Stimulated activated CD4-positive, alpha-beta T cell treated with anti-CD3 and anti-CD28 coated beads, Interleukin-15, amount 100 ng/mL, for 1 hour (primary cell): Measurements from ENCODE around the gene SAV1.

Source experiments
- DNase-seq, 2 donors: peaks; one replicate each; pipeline ENCODE4 v3.0.0-alpha.2; 2020; ENCODE audit warnings: low read depth in 1 of 2, low spot score in 1 of 2

The SAV1 gene

DNA sequence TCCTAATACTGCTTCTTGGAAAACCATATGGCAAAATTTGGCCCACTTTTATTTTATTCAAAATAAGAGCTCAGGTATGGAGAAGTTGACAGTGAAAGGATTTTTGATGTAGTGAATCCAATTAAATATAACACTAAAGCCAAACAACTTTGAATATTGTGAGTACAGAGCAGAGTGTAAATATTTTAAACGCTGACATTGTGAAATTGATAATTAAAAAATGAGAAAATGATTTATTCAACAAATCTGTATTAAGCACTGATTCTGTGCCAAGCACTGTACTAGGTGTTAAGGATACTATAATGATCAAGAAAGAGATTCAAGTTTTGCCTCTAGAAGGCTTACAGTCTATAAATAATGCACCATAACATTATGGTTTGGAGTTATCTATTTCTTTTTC is 57.6 kb downstream of the SAV1 start:
- DNase-seq: no peak

GRCh38 chr14:50608302-50608851 is 59.7 kb downstream of the SAV1 start:
- DNase-seq: no peak

GRCh38 chr14:50607761-50608160 is 60.3 kb downstream of the SAV1 start:
- no peak for DNase-seq

DNA sequence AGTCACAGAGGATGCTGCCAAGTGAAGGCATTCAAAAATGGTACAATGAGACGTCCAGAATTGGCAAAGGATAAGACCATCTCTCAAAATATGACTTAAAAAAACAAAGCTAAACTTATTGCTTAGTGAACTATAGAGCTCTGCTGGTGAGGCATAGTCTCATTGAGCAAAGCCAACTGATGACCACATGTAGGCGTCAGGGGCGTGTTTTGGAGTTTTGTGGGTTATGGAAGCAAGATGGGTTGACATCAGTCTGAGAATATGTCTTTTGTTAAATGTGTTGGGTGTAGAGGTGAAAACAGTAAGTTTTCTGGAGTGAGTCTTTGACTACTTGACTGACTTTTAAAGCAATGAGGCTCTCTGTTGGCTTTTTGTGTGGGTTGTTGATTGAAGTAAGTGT is 60.9 kb downstream of the SAV1 start:
- DNase-seq: no peak

DNA sequence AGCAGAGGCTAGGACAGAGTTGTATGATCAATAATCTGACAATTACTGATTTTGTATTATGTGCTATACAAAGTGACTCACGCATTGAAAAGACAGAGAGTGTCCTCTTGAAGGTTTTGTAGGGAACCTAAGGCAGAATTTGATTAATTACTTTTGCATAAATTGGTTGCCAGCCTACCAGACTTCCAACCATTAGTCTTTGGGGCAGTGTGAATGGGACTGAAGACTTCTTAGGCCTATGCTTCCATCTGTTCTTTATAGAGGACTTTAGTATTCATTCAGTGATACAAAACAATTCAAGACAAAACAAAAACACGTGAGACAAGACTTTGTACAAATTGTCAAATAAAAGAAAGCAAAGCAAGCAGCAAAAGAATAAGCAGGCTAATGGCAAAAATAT is 61.6 kb downstream of the SAV1 start:
- DNase-seq: no peak

DNA sequence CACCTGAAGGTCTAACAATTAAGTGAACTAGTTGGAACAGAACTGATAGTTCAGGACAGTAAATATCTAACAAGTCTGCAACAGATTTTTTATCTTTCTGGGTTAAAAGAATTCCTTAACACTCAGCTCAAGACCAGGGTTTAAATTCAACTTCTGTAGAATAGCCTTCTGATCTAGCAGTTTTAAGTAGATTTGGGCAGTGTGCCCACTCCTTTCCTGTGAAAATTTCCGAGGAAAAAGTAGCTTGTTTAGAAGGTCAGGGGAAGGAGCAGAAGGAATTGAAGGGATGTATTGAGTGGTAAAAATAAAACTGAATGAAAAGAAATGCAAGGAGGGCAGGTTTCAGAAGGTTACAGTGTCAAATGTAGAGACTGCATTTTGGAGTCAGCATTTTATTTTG is 62.3 kb downstream of the SAV1 start:
- DNase-seq: no peak

DNA sequence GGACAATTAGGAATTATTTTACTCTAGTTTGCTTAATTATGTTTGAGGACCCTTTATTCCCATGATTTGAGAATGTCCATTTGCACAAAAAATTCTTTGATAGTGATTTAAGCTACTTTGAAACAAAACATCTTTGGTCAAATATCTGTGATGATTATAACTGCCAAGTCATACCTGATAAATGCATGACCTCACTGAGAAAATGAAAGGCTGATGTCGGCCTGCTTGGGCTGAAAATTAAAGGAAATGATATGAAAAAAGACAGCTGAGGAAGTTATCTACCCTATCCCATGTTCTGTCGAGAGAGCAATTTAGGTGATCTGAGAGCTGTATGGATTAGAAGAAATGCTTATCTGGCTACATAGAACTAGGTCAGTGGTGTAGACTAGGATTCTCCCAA is 64.5 kb downstream of the SAV1 start:
- no peak for DNase-seq

DNA sequence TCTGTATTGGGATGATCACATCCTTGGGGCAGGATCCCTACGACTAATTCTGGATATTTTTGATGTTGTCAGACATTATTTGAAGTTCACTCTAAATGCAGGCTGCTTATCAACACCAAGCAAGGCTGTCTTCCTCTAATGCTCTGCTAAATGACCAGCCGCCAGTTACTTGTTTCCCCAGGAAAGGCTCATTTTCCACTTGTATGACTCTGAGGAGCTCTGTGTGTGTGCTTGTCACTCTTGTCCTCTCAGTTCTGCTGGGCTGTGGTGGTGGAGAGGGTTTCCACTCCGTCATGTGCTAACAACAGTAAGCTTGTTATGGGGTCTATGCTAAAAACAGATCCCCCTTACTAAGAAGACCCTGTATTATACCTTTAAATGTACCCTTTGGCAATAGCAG is 66.1 kb downstream of the SAV1 start:
- no peak for DNase-seq

DNA sequence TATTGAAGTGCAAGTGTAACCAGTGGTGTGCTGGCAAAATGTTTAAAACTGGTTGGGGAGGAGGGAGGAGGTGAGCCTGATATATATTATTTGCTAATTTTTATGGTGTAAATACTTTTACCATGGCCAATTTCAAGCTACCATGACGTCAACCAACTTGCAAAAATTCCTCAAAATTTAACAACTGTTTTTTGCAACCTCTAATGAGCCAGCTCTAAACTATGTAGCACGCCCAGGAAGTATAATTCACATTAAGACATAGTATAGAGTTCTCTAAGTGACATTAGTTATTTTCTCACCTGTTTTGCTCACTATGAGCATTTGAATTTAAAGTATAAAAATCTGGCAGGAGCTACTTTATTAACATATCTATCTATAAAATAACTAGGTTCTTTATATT is 66.7 kb downstream of the SAV1 start:
- DNase-seq: no peak

DNA sequence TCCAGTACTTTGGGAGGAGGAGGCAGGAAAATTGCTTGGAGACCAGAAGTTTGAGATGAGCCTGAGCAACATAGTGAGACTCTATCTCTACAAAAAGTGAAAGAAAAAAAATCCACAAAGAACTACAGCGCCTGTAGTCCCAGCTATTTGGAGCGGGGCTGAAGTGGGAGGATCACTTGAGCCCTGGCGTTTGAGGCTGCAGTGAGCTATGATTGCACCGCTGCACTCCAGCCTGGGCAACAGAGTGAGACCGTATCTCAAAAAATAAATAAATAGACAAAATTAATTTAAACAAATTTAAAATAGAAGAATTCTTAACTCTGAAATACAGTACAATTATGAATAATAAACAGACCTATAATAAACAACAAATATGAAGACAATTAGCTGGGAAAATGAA is 67.3 kb downstream of the SAV1 start:
- DNase-seq: no peak

- no peak for DNase-seq
These were observed 68.2 kb downstream of the SAV1 start for GRCh38 chr14:50599700-50600444.

GRCh38 chr14:50598765-50599164 is 69.3 kb downstream of the SAV1 start:
- DNase-seq: no peak

DNA sequence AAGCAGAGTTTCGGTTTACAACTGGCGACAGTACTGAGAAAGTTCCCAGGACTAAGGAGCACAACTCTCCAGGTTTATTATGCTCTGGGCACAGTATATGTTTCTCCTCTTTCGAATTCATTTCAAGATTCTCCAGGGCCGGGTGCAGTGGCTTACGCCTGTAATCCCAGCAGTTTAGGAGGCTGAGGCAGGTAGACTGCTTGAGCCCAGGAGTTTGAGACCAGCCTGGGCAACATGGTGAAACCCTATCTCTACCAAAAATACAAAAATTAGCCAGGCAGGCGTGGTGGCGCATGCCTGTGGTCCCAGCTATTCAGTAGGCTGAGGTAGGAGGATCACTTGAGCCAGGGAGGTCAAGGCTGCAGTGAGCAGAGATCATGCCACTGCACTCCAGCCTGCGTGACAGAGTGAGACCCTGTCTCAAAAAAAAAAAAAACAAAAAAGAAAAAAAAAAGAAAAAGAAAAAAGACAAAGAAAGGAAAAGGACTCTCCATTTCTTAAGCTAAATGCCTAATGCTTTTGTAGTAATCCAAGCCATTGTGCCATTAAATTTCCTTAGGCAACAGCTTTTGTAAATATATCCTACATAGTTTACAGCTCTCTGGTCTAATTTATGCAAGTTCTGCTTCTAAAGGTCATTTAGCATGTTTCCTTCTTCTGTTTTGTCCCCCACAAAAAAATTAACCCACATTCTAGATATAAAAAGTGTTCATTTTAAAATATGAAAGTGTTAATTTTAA is 73.4 kb downstream of the SAV1 start:
- DNase-seq: no peak

DNA sequence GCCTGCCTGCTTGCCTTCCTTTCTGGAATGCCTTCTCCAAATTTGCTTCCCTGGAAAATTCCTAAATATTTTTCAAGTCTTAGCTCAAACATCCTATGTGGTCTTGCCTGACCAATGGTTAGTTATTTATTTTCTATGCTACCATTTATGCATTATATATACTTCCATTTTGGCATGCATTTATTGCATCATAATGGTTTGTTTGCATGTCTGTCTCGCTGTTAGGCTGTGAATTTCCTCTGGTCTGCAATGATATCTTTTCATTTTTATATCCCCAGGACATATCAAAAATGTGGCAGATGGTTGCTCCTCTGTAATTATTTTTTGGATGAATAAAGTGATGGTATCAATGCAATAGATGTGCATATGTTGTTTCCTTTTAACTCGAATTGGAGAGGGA is 77.6 kb downstream of the SAV1 start:
- no peak for DNase-seq
